Keratinocyte (primary cell): Measurements from ENCODE around the gene SLC38A1.

ENCODE experiments used
- EZH2 ChIP-seq: IDR thresholded peaks from one replicate; pipeline ENCODE4 v1.6.1; 2012; ENCODE audit warnings: inconsistent platforms, mild to moderate bottlenecking, low read length, moderate library complexity
- TF ChIP-seq, protein P1 (sequence below), 3 experiments: IDR thresholded peaks in 1 of 3; conservative IDR thresholded peaks in 1 of 3; optimal IDR thresholded peaks in 1 of 3; 2 replicates in 2 of 3; 3 replicates in 1 of 3; pipeline versions ENCODE3 to v1.5.1; 2011; ENCODE audit warnings: low read length in 3 of 3, mild to moderate bottlenecking in 3 of 3, moderate library complexity in 2 of 3, control low read depth in 1 of 3, inconsistent platforms in 1 of 3; ENCODE audit not compliant: insufficient read depth in 2 of 3; ENCODE audit errors: extremely low read depth in 1 of 3

DNA sequence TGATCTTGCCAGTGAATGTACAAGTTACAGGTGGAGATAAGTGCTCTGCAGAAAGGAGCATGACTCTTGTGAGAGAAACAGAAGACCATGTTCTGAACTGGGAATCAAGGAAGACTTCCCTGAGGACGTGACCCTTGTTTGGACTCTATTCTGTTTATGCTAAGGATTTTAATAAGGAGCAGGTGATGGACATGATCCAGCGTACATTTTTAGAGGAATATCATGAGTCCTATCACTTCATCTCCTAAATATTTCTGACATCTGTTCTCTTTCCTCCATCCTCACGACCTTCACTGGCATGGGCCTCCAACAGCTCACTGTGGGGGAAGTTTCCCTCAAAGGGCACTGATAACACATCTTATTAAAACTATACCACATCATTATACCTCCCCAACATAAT is 7.9 kb upstream of the SLC38A1 start:
- TF ChIP-seq, protein P1, sequence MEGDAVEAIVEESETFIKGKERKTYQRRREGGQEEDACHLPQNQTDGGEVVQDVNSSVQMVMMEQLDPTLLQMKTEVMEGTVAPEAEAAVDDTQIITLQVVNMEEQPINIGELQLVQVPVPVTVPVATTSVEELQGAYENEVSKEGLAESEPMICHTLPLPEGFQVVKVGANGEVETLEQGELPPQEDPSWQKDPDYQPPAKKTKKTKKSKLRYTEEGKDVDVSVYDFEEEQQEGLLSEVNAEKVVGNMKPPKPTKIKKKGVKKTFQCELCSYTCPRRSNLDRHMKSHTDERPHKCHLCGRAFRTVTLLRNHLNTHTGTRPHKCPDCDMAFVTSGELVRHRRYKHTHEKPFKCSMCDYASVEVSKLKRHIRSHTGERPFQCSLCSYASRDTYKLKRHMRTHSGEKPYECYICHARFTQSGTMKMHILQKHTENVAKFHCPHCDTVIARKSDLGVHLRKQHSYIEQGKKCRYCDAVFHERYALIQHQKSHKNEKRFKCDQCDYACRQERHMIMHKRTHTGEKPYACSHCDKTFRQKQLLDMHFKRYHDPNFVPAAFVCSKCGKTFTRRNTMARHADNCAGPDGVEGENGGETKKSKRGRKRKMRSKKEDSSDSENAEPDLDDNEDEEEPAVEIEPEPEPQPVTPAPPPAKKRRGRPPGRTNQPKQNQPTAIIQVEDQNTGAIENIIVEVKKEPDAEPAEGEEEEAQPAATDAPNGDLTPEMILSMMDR (optimal IDR thresholded peaks at IDR 0.05 in 1 of 3, IDR thresholded peaks at IDR 0.05 in 1 of 3, conservative IDR thresholded peaks at IDR 0.05 in 1 of 3; ENCODE audit: extremely low read depth in 1 of 3, insufficient read depth in 2 of 3, low read length in 3 of 3) = no peak
- TF ChIP-seq EZH2 = no peak
